ELR (cell line): Measurements from ENCODE around the gene ABCF2.

Experiments used
- DNase-seq: peaks from one replicate; pipeline ENCODE4 v3.0.0-alpha.2; 2015; ENCODE audit warnings: low read depth

Gene ABCF2

DNA sequence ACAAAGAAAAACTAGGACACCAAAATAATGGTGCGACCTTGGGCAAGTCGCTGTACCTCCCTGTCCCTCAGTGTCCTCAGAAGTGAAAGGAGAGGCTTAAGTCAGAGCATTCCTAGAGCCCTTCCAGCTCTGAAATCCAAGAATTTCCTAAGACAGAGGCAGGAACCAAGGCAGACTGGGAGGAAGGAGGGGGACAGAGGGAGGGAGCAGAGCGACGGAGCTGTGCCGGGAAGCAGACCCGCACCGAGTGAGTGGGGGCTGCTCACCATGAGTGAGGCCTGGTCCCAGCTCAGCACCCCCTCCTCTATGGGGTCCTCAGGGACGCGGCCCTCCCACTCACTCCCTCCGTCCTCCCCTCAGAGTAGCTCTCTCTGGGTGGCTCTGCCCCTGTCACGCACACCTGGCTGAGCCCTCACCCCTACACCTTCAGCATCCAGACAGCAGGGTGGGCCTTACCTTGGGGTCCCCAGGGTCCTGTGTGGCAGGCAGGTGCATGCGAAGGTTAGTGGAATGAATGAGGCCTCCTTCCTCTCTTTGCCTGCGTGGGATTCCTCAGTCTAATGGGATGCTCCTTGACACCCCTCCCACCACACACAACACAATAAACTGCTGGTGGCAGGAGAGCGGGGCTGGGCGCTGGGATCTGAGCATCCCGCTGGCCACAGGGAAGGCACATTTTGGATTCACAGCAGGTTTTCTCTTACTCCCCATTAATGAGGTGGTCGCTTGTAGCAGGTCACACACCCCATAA, 26.1 kb upstream of the ABCF2 start:
- DNase-seq, result no peak

DNA sequence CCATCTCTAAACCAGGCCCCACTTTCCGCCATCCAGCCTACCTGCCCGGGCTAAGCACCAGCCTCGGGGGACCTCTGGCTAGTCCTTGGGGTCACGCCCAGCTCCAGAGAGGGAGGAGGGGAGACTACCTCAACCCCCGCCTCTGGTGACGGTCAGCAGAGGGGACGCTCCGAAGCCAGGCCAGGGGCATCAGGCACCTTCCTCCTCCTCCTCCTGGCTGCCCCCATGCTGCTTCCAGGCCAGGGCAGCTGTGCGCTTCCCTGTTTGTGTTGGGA, 25.5 kb upstream of the ABCF2 start:
- no peak for DNase-seq

- peak; percentile 67 for DNase-seq
Observed at GRCh38 chr7:151251689-151252560, 24.9 kb upstream of the ABCF2 start.

- no peak for DNase-seq
Observed at GRCh38 chr7:151251328-151251688, 24.3 kb upstream of the ABCF2 start.

- DNase-seq, result no peak
Observed at GRCh38 chr7:151250181-151251132, 23.5 kb upstream of the ABCF2 start.

GRCh38 chr7:151249732-151250072, 22.7 kb upstream of the ABCF2 start:
- DNase-seq, result peak; percentile 48

DNA sequence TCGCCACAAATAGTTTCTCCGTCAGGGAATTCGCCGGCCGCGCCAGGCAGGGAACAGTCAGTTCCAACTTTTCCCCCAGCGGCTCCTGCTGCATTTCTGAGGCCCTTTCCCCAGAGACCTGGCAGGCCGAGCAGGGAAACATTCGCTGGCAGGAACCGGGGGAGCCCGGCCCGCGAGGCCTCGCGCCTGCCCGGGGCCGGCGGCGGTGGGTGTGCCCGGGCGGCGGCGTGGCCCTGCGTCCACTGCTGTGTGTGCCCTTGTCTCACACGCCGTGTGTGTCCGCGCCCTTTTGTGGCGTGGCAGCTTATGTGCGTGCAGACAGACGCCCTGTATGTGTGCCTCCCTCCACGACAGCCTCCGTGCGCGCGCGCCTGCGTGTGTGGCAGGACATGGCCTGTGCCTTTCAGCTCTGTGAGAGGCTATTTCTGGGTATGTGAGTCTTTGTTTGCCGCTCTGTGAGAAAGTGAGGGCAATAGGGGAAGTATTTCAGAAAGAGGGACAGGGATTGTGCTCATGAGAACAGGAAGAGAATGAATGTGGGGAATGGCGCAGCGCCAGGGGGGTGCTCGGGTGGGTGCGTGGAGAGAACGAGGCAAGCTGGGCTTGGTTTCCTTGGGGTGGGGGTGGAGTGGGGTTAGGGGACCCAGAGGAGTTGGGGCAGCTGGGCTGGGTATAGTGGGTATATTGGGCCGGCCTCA, 22.2 kb upstream of the ABCF2 start:
- DNase-seq, result peak; percentile 56

- peak; percentile 60 for DNase-seq
Observed at GRCh38 chr7:151248346-151249033, 21.5 kb upstream of the ABCF2 start, which contains the start of gene SMARCD3. SMARCD3 (minus strand) TSS chr7:151248694; CDS start chr7:151248562, 132 bp downstream.

GRCh38 chr7:151247611-151248345, 20.8 kb upstream of the ABCF2 start:
- no peak for DNase-seq

DNA sequence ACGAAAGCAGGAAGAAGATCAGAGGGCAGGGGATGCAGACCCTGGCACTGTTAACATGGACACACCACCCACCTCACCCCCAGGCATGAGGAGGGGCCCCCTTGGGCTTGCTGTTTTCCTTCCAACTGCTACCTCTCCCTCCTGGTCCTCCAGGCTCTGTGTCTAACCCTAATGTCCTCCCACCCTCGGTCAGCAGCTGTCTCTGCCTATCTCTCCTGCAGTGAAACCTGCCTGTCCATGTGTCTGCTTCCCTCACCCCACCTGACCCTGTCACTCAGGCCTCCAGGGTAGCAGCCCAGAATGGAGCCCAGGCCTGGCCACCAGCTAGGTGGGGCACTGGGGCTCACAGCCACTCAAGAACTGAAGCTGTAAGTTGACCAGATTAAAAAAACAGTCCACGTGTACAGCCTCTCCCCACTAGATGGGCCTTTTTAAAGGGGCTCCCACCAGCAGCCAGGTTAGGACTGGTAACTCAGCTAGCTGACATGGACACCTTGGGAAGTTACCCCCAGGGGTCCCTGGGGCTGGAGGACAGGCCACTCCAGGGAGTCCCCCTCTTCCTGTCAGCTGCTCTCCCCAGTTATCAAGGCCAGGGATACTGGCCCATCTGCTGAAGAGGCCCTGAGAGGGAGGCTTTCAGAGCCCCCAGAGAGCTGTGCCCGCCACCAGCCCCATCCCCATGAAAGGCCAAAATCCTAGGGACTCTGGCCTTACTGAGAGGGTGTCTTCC, 20.0 kb upstream of the ABCF2 start:
- DNase-seq, result no peak

GRCh38 chr7:151246102-151246850, 19.3 kb upstream of the ABCF2 start:
- no peak for DNase-seq

DNA sequence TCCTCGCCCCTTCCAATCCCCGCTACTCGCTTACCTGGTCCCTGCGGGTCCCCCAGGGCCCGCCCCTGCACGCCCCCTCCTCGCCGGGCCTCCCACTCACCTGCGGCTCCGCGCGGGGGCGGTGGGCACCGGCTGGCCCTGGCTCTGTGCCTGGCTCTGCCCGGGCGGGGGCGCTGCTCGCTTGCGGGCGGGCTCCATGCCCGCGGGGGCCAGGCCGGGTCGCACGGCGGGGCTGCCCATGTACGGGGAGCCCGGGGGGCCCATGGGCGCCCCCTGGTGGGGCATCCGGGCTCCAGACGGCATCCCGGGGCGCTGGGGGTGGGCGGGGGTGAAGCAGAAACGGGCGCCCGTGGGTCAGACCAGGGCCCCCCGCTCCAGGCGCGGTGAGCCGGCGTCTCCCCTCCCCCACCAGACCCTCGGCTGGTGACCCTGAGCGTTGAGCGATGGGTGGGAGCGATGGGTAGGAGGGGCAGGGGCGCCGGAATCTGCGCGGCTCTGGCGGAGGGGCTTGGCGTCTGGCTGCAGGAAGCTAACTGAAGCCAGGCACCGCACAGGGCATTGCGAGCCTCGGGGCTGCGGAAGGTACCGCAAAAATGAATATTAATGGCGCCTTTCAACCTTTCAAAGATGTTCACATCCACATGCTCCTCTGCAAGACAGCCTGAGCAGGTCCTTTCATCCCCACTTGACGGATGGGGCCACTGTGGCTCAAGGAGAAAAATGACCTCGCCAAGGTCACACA, 18.5 kb upstream of the ABCF2 start:
- peak; percentile 40 for DNase-seq

DNA sequence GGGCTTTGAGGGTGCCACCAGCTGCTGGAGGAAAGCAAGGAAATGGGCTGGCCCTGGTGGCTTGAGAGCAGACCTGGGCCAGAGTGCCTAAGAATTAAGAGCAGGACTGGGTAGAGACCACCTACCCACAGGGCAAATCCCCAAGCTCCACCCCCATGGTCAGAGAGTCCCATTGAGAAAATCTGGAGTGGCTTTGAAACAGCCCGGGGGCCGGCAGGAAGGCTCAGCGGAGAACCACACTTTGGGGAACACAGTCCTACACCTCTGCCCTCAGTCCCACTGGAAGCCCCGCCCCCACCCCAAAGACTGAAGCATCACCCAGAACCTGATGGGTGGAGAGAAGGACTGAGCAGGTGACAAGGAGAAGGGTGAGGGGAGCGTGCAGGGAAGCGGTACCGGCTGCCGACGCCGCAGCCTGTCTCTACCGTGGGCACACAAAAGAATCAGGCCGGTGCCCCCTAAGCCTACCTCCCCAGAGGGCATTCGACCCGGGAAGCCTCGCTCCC, 17.9 kb upstream of the ABCF2 start:
- no peak for DNase-seq

DNA sequence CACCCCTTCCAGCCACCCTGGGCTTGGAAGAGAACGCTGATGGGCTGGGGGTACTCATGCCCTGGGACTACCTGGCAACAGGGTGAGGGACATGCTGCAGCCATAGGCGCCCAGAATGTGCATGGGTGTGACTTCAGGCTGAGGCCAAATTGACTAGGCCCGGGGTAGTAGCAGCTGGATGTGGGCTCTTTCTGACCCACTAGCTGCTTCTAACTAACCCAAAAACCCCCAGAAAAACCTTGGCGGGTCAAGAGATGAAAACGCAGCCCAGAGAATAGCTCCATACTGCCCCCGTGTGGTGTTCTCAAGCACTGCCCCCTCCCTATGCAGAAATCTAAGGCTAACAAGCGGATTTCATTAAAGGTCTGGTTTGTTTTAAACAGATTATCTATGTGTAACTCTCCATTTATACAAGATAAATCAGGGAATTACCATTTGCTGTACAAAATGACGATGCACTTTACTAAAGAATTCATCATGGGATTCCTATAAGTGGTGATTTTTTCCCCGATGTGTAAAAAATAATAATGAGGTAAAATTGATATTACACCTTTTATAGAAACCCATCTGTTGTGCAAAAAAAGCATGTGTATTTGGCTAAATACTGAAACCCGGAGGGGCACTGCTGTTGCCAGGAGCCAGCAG, 17.3 kb upstream of the ABCF2 start:
- peak; percentile 62 for DNase-seq

GRCh38 chr7:151243408-151244195, 16.6 kb upstream of the ABCF2 start:
- DNase-seq, result no peak

DNA sequence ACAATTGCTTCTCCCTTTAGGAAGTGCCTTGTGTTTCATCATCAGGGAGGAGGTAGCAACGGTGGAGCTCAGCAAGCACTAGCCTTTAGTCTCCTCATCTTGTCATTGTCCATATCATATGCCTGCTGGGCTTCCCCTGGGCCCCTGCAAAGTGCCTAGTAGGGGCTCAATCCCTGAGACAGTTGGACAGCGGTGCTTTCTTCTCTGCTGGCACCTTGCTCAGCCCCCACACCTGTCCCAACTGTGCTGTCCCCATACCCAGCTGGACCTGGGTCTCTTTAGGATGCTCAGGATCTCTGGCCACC, 16.0 kb upstream of the ABCF2 start:
- no peak for DNase-seq
